A673 (cell line): ENCODE data around the gene PADI4. TPM values are rescaled to one million over a fixed set of nuclear protein-coding genes. Genes with fewer than 3 reads are reported as not detected.

Source experiments
- BruUV-seq: library from RNA; stranded (reverse); fragments of 400-500 nt; replicated peaks from 2 replicates; lab custom pipeline; 2021; lab: Mats Ljungman, UMichigan
- CTCF ChIA-PET: fragments of 300-600 bp; sonication (Branson Sonifier 250); formaldehyde crosslinking; loops from one replicate; lab custom pipeline; 2022; ENCODE audit warnings: antibody characterized with exemption; lab: Charles Lee
- POLR2A ChIA-PET: fragments of 300-600 bp; sonication (Branson Sonifier 250); formaldehyde crosslinking; loops from one replicate; lab custom pipeline; 2022; ENCODE audit warnings: antibody characterized with exemption; ENCODE audit not compliant: low non-redundant PET; lab: Charles Lee
- DNase-seq: peaks from one replicate; pipeline ENCODE4 v3.0.0-alpha.2; 2015; ENCODE audit warnings: low spot score
- H3K27ac ChIP-seq: fragments of 200-600 bp; sonication (generic); 2 replicates; pipeline ENCODE4 v1.5.1; 2016; ENCODE audit warnings: mixed run types, low read depth, mild to moderate bottlenecking, mixed read lengths, antibody characterized with exemption, low read length; ENCODE audit not compliant: poor library complexity, severe bottlenecking
- H3K27me3 ChIP-seq: fragments of 200-600 bp; sonication (generic); replicated peaks from 2 replicates; pipeline ENCODE4 v1.6.1; 2017; ENCODE audit warnings: mixed run types, low read depth, mild to moderate bottlenecking, mixed read lengths, antibody characterized with exemption, low read length; ENCODE audit not compliant: insufficient read depth, poor library complexity
- H3K36me3 ChIP-seq: fragments of 200-600 bp; sonication (generic); 2 replicates; pipeline ENCODE4 v1.6.1; 2016; ENCODE audit warnings: mixed run types, mild to moderate bottlenecking, mixed read lengths, antibody characterized with exemption, low read length; ENCODE audit not compliant: insufficient read depth, poor library complexity, severe bottlenecking
- H3K4me1 ChIP-seq: fragments of 200-600 bp; sonication (generic); 2 replicates; pipeline ENCODE4 v1.6.1; 2017; ENCODE audit warnings: mixed run types, mild to moderate bottlenecking, mixed read lengths, antibody characterized with exemption, low read length; ENCODE audit not compliant: insufficient read depth, poor library complexity, severe bottlenecking
- H3K4me3 ChIP-seq: fragments of 200-600 bp; sonication (generic); 2 replicates; pipeline ENCODE4 v1.5.1; 2016; ENCODE audit warnings: low read depth, mixed run types, mild to moderate bottlenecking, mixed read lengths, low read length; ENCODE audit not compliant: poor library complexity, severe bottlenecking
- H3K9me3 ChIP-seq: fragments of 200-600 bp; sonication (generic); 2 replicates; pipeline ENCODE4 v1.6.1; 2016; ENCODE audit warnings: mixed run types, low read depth, mild to moderate bottlenecking, mixed read lengths, antibody characterized with exemption, low read length; ENCODE audit not compliant: poor library complexity, severe bottlenecking
- EZH2 ChIP-seq: fragments of 200-600 bp; sonication (generic); IDR thresholded peaks from 2 replicates; pipeline ENCODE4 v1.6.1; 2017; ENCODE audit warnings: borderline replicate concordance, low read depth, mild to moderate bottlenecking, mixed read lengths, antibody characterized with exemption, low read length; ENCODE audit not compliant: poor library complexity, severe bottlenecking
- intact Hi-C: fragments of 100-400 bp; cut with micrococcal nuclease; formaldehyde crosslinking; loops from one replicate; pipeline ENCODE4 v1.10.0; 2022; ENCODE audit not compliant: unreplicated experiment
- total RNA-seq: library from RNA; stranded (reverse); gene quantifications from 2 replicates; pipeline ENCODE4 v1.2.3, GENCODE V29; 2021
- TF ChIP-seq, protein P1 (sequence below): fragments of 300-800, 200-600 bp; sonication (generic); conservative IDR thresholded peaks from 2 replicates; pipeline ENCODE4 v1.5.1; 2017; ENCODE audit warnings: low read depth, mild to moderate bottlenecking, antibody characterized with exemption, low read length, moderate library complexity, mixed read lengths

PADI4 gene
- total RNA-seq, 1 experiment from 2014 or later, result not detected

- H3K9me3 ChIP-seq, result no peaks in the 10 kb centered on the region
- H3K27me3 ChIP-seq, result no peaks in the 10 kb centered on the region
- no peak overlapping the region for H3K27ac ChIP-seq
- no peak for TF ChIP-seq EZH2
- TF ChIP-seq, protein P1, sequence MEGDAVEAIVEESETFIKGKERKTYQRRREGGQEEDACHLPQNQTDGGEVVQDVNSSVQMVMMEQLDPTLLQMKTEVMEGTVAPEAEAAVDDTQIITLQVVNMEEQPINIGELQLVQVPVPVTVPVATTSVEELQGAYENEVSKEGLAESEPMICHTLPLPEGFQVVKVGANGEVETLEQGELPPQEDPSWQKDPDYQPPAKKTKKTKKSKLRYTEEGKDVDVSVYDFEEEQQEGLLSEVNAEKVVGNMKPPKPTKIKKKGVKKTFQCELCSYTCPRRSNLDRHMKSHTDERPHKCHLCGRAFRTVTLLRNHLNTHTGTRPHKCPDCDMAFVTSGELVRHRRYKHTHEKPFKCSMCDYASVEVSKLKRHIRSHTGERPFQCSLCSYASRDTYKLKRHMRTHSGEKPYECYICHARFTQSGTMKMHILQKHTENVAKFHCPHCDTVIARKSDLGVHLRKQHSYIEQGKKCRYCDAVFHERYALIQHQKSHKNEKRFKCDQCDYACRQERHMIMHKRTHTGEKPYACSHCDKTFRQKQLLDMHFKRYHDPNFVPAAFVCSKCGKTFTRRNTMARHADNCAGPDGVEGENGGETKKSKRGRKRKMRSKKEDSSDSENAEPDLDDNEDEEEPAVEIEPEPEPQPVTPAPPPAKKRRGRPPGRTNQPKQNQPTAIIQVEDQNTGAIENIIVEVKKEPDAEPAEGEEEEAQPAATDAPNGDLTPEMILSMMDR, result no peak
- ChIA-PET CTCF (interaction anchor here (0.5 to 0.6 kb wide), 2 partner anchors 31 to 389 kb away, joined by 5 to 7 read pairs; no protein-coding TSS in a partner anchor), POLR2A (no interaction called here)
- no peak overlapping the region for H3K4me3 ChIP-seq
- intact Hi-C loops, result no loop called here
- no peaks in the 10 kb centered on the region for H3K4me1 ChIP-seq
- no peak for DNase-seq
- BruUV-seq, result no TSS peak
- H3K36me3 ChIP-seq, result no peaks in the 10 kb centered on the region
Observed at GRCh38 chr1:17347769-17348592, 40.0 kb downstream of the PADI4 start.

GRCh38 chr1:17348593-17349234 lies 40.7 kb downstream of the PADI4 start:
- Histone ChIP-seq H3K27ac (no peak overlapping the region), H3K4me3 (no peak overlapping the region), H3K27me3 (no peaks in the 10 kb centered on the region), H3K9me3 (no peaks in the 10 kb centered on the region), H3K36me3 (no peaks in the 10 kb centered on the region), H3K4me1 (no peaks in the 10 kb centered on the region)
- no peak for DNase-seq
- no peak for TF ChIP-seq EZH2
- TF ChIP-seq, protein P1, result no peak
- BruUV-seq, result no TSS peak
- ChIA-PET CTCF (no interaction called here), POLR2A (no interaction called here)
- intact Hi-C loops, result no loop called here

DNA sequence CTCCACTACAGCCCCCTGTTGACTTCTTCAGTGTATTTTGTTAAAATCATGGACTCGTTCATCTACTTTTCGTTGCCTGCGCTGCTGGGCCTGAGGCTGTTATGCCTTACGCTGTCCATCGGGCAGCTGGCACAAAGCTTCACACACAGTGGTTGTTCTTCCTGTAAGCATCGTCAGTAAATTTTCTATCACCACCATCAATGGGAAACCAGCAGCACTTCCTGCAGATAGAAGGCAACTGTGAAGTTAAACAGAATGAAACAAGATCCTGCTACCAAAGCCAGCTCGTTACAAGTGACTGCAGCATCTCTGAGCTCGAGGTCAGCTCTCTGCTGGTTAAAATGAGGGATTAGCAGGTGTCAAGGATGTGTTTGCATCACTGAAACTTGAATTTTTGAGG lies 42.1 kb downstream of the PADI4 start:
- no peaks in the 10 kb centered on the region for H3K4me1 ChIP-seq
- intact Hi-C loops, result no loop called here
- H3K9me3 ChIP-seq, result no peaks in the 10 kb centered on the region
- no peaks in the 10 kb centered on the region for H3K27me3 ChIP-seq
- POLR2A ChIA-PET, result no interaction called here
- no peak for TF ChIP-seq EZH2
- TF ChIP-seq, protein P1, result no peak
- no TSS peak for BruUV-seq
- no peak overlapping the region for H3K4me3 ChIP-seq
- CTCF ChIA-PET, result no interaction called here
- DNase-seq, result peak; percentile 27
- H3K36me3 ChIP-seq, result no peaks in the 10 kb centered on the region
- H3K27ac ChIP-seq, result no peak overlapping the region
